Fibroblast of skin of right quadriceps (primary cell): ENCODE data around the gene BCL2L15.
"Not testable (repeated sequence)": the region's sequence is repeated elsewhere in the genome, so short reads cannot be mapped to it uniquely, and the experiment has no call there.

Experiments
- DNase-seq: peaks from one replicate; pipeline ENCODE4 v3.0.0-alpha.2; 2013

Gene BCL2L15

DNA sequence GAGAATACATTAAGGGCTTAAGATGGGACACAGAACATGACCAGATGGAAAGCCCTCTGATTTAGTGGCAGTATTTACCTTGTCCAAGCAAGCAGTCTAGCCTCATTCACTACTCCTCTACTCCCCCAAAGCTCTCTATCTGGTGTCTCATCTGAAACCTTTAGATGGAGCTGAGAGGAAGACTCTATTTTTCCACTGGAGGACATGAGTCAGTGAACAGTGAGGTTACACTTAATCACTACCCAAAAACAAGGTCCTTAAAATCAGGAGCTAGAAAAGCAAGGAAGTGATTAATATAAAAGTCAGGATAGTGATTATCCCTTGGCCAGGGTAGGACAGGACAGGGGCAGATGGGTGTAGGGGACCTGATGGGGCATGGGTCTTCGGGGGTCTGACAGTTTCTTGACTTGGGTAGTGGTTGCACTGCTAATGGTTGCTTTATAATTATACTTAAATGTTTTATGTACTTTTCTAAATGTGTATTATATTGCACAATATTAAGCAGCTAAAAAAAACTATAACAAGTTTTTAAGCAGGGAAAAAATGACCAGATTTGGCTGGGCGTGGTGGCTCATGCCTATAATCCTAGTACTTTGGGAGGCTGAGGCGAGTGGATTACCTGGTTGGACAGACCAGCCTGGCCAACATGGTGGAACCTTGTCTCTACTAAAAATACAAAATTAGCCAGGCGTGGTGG lies 18.8 kb downstream of the BCL2L15 start:
- DNase-seq: peak; percentile 66

GRCh38 chr1:113861641-113862040 lies 25.7 kb downstream of the BCL2L15 start:
- no peak for DNase-seq

DNA sequence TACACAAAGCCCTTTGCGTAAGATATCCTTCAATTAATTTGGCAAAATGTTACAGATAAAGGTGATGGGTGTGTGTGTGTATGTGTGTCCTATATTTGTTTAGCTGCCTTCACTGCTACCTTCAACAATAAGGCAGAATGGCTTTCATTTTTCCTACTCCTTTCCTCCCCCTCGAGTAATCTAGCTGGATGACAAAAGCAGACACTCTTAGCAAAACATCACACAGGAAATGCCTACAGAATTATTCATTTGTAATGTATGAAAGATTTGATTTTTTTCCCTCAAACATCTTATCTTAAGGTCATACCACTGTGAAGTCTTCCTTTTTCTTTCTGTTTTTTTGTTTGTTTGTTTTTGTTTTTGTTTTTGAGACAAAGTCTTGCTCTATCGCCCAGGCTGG lies 26.5 kb downstream of the BCL2L15 start:
- DNase-seq: peak; percentile 84

DNA sequence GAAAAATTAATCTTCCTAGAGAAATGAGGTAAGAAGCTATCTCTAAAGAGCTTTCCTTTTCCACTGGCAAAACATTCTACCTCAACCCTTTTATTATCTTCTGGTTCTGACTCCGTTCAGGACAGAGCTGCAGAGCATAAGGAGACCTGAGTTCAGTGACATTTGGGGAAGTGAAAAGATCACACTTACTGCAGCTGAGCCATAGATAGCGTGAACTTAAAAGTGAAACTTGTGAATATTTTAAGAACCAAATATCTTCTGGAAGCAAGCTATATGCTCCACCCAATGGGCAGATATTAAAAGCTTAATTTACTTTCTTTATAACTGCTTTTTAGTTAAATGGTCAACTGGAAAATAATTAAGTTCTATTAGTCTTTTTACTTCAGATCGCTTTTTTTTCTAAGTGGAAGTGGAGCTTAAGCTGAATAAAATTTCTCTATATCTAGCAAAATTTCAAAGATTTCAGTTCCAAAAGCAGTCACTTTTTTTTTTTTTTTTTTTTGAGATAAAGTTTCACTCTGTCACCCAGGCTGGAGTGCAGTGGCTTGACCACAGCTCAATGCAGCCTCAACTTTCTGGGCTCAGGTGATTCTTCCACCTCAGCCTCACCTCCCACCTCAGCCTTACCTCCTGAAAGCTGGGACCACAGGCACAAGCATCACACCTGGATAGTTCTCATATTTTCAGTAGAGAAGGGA lies 27.8 kb downstream of the BCL2L15 start:
- DNase-seq: no peak

DNA sequence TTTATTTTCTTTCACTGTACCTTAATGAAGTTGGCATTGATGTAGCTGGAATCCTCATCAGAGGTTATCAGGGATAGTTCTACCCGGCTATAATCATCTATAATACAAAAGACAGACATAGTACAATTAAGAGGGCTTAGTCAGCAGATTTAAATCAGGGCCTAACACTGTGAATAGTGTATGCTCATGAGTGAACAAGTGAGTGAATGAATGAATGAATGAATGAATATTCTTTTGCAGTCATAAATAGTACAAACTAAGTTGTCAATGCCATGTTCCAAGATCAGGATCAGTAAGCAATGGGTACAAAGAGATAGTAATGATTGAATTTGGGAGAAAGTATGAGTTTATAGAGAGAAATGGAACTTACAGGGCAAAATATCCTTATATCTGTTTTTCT lies 28.4 kb downstream of the BCL2L15 start:
- DNase-seq: no peak

DNA sequence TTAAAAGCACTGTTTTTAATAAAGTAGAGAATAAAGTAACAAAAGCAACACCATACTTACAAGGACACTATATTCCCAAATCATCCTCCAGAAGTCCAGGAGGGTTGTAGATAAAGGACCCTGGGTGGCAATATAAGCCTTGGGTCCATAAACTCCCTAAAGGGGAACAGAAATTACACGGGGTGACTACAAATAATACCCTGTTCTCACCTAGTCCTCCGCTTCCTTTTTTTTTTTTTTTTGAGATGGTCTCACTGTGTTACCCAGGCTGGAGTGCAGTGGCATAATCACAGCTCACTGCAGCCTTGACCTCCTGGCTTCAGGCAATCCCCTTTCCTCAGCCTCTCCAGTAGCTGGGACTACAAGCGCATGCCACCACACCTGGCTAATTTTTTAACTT lies 29.0 kb downstream of the BCL2L15 start:
- no peak for DNase-seq

GRCh38 chr1:113857776-113858175 lies 29.6 kb downstream of the BCL2L15 start:
- no peak for DNase-seq

DNA sequence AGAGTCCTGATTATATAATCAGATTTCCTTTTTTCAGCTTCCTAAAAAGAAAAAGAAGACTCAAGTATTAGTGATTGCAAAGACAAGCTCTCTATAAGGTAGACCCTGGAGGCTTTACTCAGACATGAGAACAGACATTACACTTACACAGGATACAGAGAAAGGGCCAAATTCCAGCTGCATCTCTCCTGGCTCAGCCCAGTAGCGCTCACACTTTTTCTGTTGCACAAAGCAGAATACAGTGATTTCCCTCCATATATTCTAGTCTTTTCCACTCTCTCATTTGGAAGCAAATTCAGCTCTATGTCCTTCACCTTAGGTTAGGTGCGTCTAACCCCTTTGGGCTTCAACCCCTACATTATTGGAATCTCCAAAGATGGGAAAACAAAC lies 31.0 kb downstream of the BCL2L15 start:
- no peak for DNase-seq

- no peak for DNase-seq
These were observed 31.6 kb downstream of the BCL2L15 start for GRCh38 chr1:113855630-113856400.

DNA sequence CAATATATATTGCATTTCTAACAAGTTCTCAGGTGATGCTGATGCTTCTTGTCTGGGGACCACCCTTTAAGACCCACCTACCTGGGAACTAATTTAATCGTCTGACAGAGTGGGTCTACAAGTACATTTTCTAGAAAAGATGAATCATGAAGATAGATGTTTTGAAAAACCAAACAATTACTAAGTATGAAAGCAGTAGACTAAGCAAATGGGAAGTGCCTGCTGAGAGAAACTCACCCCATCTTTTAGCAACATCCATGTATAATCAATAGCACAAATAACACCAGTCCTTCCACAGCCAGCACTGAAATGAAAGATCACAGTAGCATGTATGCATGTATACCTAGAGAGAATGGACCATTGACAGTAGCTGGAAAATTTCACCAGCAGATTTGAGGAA lies 33.1 kb downstream of the BCL2L15 start:
- no peak for DNase-seq

DNA sequence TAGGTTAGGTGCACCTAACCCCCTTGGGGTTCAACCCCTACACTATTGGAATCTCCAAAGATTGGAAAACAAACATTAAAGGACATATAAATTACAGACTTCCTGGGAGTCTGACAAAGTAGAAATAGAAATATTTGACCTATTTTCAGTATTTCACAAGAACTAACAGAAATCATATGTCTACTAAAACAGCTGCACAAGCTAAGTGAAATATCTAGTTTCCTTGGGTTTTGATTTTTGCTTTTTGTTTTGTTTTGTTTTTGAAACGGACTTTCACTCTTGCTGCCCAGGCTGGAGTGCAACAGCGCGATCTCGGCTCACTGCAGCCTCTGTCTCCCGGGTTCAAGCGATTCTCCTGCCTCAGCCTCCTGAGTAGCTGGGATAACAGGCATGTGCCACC lies 34.7 kb downstream of the BCL2L15 start:
- not testable (repeated sequence) for DNase-seq

DNA sequence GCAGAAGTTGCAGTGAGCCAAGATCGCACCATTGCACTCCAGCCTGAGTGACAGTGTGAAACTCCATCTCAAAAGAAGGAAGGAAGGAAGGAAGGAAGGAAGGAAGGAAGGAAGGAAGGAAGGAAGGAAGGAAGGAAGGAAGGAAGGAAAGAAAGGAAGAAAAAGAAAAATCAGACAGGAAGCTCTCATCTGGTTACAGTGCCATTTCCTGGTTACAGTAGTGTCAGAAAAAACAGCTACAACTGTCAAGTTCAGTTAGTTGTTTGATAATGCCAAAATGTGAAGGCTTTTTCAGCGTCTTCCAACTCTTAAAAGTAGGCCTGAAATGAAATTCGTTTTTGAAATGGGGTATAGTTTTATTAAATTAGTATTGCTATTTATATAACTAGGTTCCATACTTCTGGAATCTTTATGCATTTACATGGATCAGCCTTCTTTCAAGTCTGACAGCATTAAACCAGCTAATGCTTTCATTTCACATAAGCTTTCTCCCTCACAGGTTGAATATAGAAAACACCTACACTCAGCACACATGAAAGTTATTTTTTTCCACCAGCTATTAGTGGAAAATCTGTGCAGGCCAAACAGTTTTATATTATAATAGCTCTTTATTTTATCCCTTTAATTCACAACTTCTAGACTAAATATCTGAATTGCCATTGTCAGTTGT lies 37.1 kb downstream of the BCL2L15 start:
- DNase-seq: no peak

GRCh38 chr1:113849072-113849471 lies 38.3 kb downstream of the BCL2L15 start:
- DNase-seq: no peak

DNA sequence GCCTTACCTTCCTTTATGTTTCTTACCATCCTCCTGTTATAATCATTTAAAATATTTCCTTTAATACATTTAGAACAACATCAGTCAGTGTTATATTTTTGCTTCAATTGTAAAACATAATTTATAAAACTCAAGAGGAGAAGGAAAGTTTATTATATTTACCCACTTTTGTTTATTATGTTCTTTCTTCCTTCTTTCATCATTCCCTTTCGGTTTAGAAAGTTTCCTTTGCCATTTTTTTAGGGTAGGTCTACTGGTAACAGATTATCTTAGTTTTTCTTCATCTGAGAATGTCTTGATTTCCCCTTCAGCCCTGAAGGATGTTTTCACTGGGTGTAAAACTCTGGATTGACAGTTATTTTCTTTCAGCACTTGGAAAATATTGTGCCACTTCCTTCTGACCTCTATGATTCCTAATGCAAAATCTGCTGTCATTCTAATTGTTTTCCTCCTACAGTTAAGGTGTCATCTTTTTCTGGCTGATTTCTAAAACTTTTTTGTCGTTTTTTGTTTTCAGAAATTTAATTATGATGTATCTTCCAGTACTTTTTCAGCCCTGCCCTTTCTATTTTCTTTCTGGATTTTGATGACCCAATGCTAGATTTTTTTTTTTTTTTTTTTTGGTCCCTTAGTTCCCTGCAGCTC lies 40.9 kb downstream of the BCL2L15 start:
- DNase-seq: no peak

- no peak for DNase-seq
These were observed 50.8 kb downstream of the BCL2L15 start for GRCh38 chr1:113836534-113836933.

DNA sequence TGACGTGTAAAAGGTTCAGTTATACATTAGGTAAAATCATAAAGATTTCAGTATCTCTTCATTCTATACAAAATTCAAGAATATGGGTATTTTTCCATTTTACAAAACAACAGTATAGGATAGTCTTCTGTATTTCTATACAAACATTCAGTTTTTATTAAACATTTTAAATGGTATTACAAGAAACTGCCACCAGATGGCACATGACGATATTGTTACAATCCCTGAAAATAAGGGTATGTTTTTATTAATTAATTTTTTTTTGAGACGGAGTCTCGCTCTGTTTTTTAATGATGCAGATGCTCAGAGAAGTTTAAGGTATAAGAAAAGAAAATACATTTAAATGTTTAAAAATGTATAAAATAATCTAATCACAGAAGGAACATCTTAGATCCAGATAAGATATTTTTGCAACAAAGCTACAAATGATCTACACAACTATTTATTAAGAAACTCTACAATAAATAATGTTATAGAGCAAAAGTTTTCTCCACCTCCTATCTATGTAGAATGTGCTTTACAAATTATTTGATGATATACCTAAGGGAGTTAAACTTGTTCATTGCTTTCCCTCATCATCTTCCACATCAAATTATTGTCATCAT lies 51.6 kb downstream of the BCL2L15 start:
- DNase-seq: peak; percentile 61

- no peak for DNase-seq
These were observed 52.7 kb downstream of the BCL2L15 start for GRCh38 chr1:113834716-113835115.
